ENCODE measurements around the gene HARS1. TPM values are rescaled to one million over a fixed set of nuclear protein-coding genes. Genes with fewer than 3 reads are reported as not detected.
"Not testable (repeated sequence)": the region's sequence is repeated elsewhere in the genome, so short reads cannot be mapped to it uniquely, and the experiment has no call there.

Gene HARS1
- total RNA-seq, 1 experiment from 2014 or later, result 76.4 TPM

GRCh38 chr5:140718266-140718592 is 27.1 kb upstream of the HARS1 start:
- Histone ChIP-seq H3K36me3 (ENCODE audit: control insufficient read depth, insufficient read depth, low read length) (no peaks in the 10 kb centered on the region), H3K4me3 (ENCODE audit: low read depth in 2 of 2, low read length in 2 of 2) (peak overlapping the region; percentile 55 to 72), H3K27me3 (ENCODE audit: control insufficient read depth, insufficient read depth, low read length) (no peaks in the 10 kb centered on the region), H3K27ac (ENCODE audit: low read length) (peak overlapping the region; percentile 83), H3K4me1 (ENCODE audit: control insufficient read depth, insufficient read depth, low read length) (0 out of 2 replicates have a peak, but pooled peaks cover 2% of the 10 kb centered on the region), H3K9me3 (ENCODE audit: control insufficient read depth, insufficient read depth, low read depth, low read length) (no peaks in the 10 kb centered on the region)
- ATAC-seq (no peak; the same call in 1 of the 2 replicates), DNase-seq (ENCODE audit: low read depth, low spot score) (no peak)
- in situ Hi-C loops (cut with HindIII; ENCODE audit: low pct_unique_long_range_greater_than_20kb, low sequenced_read_pairs) (no loop called here), intact Hi-C loops (cut with micrococcal nuclease; ENCODE audit: unreplicated experiment) (loop anchor here (10.0 kb wide), 1 partner anchor 143 kb away; no protein-coding TSS in a partner anchor)
- ChIA-PET POLR2A (interaction anchor here (0.5 to 0.9 kb wide), 3 partner anchors 16 to 154 kb away, joined by 3 to 4 read pairs (median 4); partner anchors contain the start of gene ZMAT2), CTCF (interaction anchor here (0.5 kb wide), 1 partner anchor 8 kb away, joined by 4 read pairs; no protein-coding TSS in a partner anchor)
- TF ChIP-seq REST (IDR thresholded peaks at IDR 0.05; ENCODE audit: insufficient read depth in 1 of 2, low read depth in 2 of 2, low read length in 1 of 2), result no peak
- TF ChIP-seq TCF7L2 (IDR thresholded peaks at IDR 0.05; ENCODE audit: low read depth, low read length), result no peak
- TF ChIP-seq POLR2AphosphoS5 (IDR thresholded peaks at IDR 0.05; ENCODE audit: low read depth, low read length), result no peak
- no peak for TF ChIP-seq SIN3A (IDR thresholded peaks at IDR 0.05; ENCODE audit: borderline replicate concordance, insufficient read depth, low read depth, low read length)
- TF ChIP-seq, protein P1, sequence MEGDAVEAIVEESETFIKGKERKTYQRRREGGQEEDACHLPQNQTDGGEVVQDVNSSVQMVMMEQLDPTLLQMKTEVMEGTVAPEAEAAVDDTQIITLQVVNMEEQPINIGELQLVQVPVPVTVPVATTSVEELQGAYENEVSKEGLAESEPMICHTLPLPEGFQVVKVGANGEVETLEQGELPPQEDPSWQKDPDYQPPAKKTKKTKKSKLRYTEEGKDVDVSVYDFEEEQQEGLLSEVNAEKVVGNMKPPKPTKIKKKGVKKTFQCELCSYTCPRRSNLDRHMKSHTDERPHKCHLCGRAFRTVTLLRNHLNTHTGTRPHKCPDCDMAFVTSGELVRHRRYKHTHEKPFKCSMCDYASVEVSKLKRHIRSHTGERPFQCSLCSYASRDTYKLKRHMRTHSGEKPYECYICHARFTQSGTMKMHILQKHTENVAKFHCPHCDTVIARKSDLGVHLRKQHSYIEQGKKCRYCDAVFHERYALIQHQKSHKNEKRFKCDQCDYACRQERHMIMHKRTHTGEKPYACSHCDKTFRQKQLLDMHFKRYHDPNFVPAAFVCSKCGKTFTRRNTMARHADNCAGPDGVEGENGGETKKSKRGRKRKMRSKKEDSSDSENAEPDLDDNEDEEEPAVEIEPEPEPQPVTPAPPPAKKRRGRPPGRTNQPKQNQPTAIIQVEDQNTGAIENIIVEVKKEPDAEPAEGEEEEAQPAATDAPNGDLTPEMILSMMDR (IDR thresholded peaks at IDR 0.05), result no peak
- no TSS peak for BruUV-seq (replicated peaks)

- DNase-seq (ENCODE audit: low read depth, low spot score); H3K4me1 ChIP-seq (ENCODE audit: control insufficient read depth, insufficient read depth, low read length); H3K4me3 ChIP-seq (ENCODE audit: low read depth in 2 of 2, low read length in 2 of 2); H3K9me3 ChIP-seq (ENCODE audit: control insufficient read depth, insufficient read depth, low read depth, low read length); in situ Hi-C loops (cut with HindIII; ENCODE audit: low pct_unique_long_range_greater_than_20kb, low sequenced_read_pairs); POLR2A ChIA-PET; H3K36me3 ChIP-seq (ENCODE audit: control insufficient read depth, insufficient read depth, low read length); H3K27ac ChIP-seq (ENCODE audit: low read length); BruUV-seq (replicated peaks); ATAC-seq; H3K27me3 ChIP-seq (ENCODE audit: control insufficient read depth, insufficient read depth, low read length); CTCF ChIA-PET: not testable (repeated sequence)
- intact Hi-C loops (cut with micrococcal nuclease; ENCODE audit: unreplicated experiment), result loop anchor here (10.0 kb wide), 1 partner anchor 141 kb away; no protein-coding TSS in a partner anchor
Measured at GRCh38 chr5:140716238-140716637, 25.1 kb upstream of the HARS1 start.

DNA sequence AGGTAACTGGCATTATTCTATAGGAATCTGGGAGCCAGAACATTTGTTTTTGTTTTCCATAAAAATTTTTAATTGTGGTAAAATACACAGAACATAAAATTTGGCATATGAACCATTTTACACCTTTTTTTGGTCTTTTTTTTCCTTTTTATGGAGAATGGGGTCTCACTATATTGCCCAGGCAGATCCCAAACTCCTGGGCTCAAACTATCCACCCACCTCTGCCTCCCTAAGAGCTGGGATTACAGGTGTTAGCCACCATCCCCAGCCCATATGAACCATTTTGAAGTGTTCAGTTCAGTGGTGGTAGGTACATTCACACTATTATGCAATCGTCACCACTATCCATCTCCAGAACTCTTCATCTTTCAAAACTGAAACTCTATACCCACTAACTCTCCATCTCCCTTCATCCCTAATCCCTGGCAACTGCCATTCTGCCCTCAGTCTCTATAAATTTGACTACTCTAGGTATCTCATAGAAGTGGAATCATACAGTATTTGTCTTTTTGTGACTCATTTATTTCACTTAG is 22.5 kb upstream of the HARS1 start:
- no peaks in the 10 kb centered on the region for H3K9me3 ChIP-seq (ENCODE audit: control insufficient read depth, insufficient read depth, low read depth, low read length)
- POLR2A ChIA-PET, result no interaction called here
- DNase-seq (ENCODE audit: low read depth, low spot score), result no peak
- no TSS peak for BruUV-seq (replicated peaks)
- H3K36me3 ChIP-seq (ENCODE audit: control insufficient read depth, insufficient read depth, low read length), result no peaks in the 10 kb centered on the region
- no peak for TF ChIP-seq TCF7L2 (IDR thresholded peaks at IDR 0.05; ENCODE audit: low read depth, low read length)
- TF ChIP-seq, protein P1 (IDR thresholded peaks at IDR 0.05), result no peak
- TF ChIP-seq POLR2AphosphoS5 (IDR thresholded peaks at IDR 0.05; ENCODE audit: low read depth, low read length), result no peak
- no peak for TF ChIP-seq REST (IDR thresholded peaks at IDR 0.05; ENCODE audit: insufficient read depth in 1 of 2, low read depth in 2 of 2, low read length in 1 of 2)
- no peak for TF ChIP-seq SIN3A (IDR thresholded peaks at IDR 0.05; ENCODE audit: borderline replicate concordance, insufficient read depth, low read depth, low read length)
- H3K4me1 ChIP-seq (ENCODE audit: control insufficient read depth, insufficient read depth, low read length), result no peaks in the 10 kb centered on the region
- intact Hi-C loops (cut with micrococcal nuclease; ENCODE audit: unreplicated experiment), result loop anchor here (10.0 kb wide), 1 partner anchor 139 kb away; no protein-coding TSS in a partner anchor
- H3K4me3 ChIP-seq (ENCODE audit: low read depth in 2 of 2, low read length in 2 of 2), result no peak overlapping the region
- ATAC-seq, result no peak
- CTCF ChIA-PET, result no interaction called here
- in situ Hi-C loops (cut with HindIII; ENCODE audit: low pct_unique_long_range_greater_than_20kb, low sequenced_read_pairs), result no loop called here
- no peak overlapping the region for H3K27ac ChIP-seq (ENCODE audit: low read length)
- no peaks in the 10 kb centered on the region for H3K27me3 ChIP-seq (ENCODE audit: control insufficient read depth, insufficient read depth, low read length)
